SK-N-SH (cell line): ENCODE measurements around the gene RFX3. TPM values are rescaled to one million over a fixed set of nuclear protein-coding genes. Genes with fewer than 3 reads are reported as not detected.

Source experiments
- CTCF ChIA-PET: fragments of 300-600, 350-600 bp; formaldehyde crosslinking; extraction: SDS; loops from one replicate; lab custom pipeline; 2021; lab: Yijun Ruan, JAX
- POLR2A ChIA-PET: fragments of 350-600 bp; sonication (Branson Sonifier 250); formaldehyde crosslinking; extraction: SDS; loops from one replicate; lab custom pipeline; 2020; ENCODE audit warnings: antibody characterized with exemption, inconsistent platforms; lab: Yijun Ruan, JAX
- DNase-seq: peaks from one replicate; pipeline ENCODE4 v3.0.0; 2012
- H2AFZ ChIP-seq: fragments of 200-600 bp; sonication (generic); 2 replicates; pipeline ENCODE4 v1.8.1; 2016; ENCODE audit warnings: antibody characterized with exemption, mild to moderate bottlenecking, low read depth
- H3F3A ChIP-seq: fragments of 200-600 bp; sonication (generic); replicated peaks from 2 replicates; pipeline ENCODE3; 2016; ENCODE audit warnings: antibody characterized with exemption, mild to moderate bottlenecking; ENCODE audit not compliant: insufficient read depth
- H3K27ac ChIP-seq, 2 experiments: fragments of 200-500 bp in 1 of 2; fragments of 200-600 bp in 1 of 2; sonication (Bioruptor generic) in 1 of 2; sonication (generic), shearing (Covaris generic) in 1 of 2; 2 replicates each; pipeline versions ENCODE4 v1.5.1 to v1.6.1; 2014 to 2016; ENCODE audit warnings: low read depth in 2 of 2, inconsistent platforms in 1 of 2, low read length in 1 of 2, mild to moderate bottlenecking in 1 of 2, mixed read lengths in 1 of 2
- H3K27me3 ChIP-seq: fragments of 200-600 bp; sonication (generic), shearing (Covaris generic); 2 replicates; pipeline ENCODE4 v1.6.1; 2016; ENCODE audit warnings: mixed run types; ENCODE audit not compliant: insufficient read depth
- H3K36me3 ChIP-seq, 2 experiments: fragments of 200-500 bp in 1 of 2; fragments of 200-600 bp in 1 of 2; sonication (Bioruptor generic) in 1 of 2; sonication (generic) in 1 of 2; replicated peaks in 1 of 2; 2 replicates each; pipeline versions ENCODE3 to v1.5.1; 2014 to 2016; ENCODE audit warnings: low read length in 1 of 2, mild to moderate bottlenecking in 1 of 2; ENCODE audit not compliant: insufficient read depth in 2 of 2, control insufficient read depth in 1 of 2
- H3K4me1 ChIP-seq, 2 experiments: fragments of 200-500 bp in 1 of 2; fragments of 200-600 bp in 1 of 2; sonication (Bioruptor generic) in 1 of 2; sonication (generic), shearing (Covaris generic) in 1 of 2; 2 replicates each; pipeline versions ENCODE4 v1.5.1 to v1.6.1; 2014 to 2016; ENCODE audit warnings: low read depth in 1 of 2, low read length in 1 of 2, mixed run types in 1 of 2; ENCODE audit not compliant: insufficient read depth in 2 of 2, control insufficient read depth in 1 of 2
- H3K4me2 ChIP-seq: fragments of 200-600 bp; sonication (generic), shearing (Covaris generic); 2 replicates; pipeline ENCODE4 v1.6.1; 2017; ENCODE audit warnings: mixed run types
- H3K4me3 ChIP-seq, 2 experiments: fragments of 200-500 bp in 1 of 2; fragments of 200-600 bp in 1 of 2; sonication (Bioruptor generic) in 1 of 2; sonication (generic), shearing (Covaris generic) in 1 of 2; 2 replicates each; pipeline versions ENCODE4 v1.5.1 to v1.8.1; 2014 to 2016; ENCODE audit warnings: low read depth in 2 of 2, inconsistent platforms in 1 of 2, low read length in 1 of 2, mild to moderate bottlenecking in 1 of 2, mixed read lengths in 1 of 2, moderate library complexity in 1 of 2
- H3K79me2 ChIP-seq: fragments of 200-600 bp; sonication (generic); 2 replicates; pipeline ENCODE4 v1.8.1; 2017; ENCODE audit warnings: mild to moderate bottlenecking; ENCODE audit not compliant: insufficient read depth
- H3K9ac ChIP-seq: fragments of 200-600 bp; sonication (generic); 2 replicates; pipeline ENCODE4 v1.6.1; 2017; ENCODE audit warnings: mixed run types
- H3K9me2 ChIP-seq: fragments of 200-600 bp; sonication (generic); 2 replicates; pipeline ENCODE4 v1.6.1; 2017; ENCODE audit warnings: mixed run types
- H3K9me3 ChIP-seq: fragments of 200-600 bp; sonication (generic); 2 replicates; pipeline ENCODE4 v1.6.1; 2017; ENCODE audit warnings: mixed run types, mild to moderate bottlenecking, moderate library complexity
- H4K20me1 ChIP-seq: fragments of 200-600 bp; sonication (generic); 2 replicates; pipeline ENCODE4 v1.6.1; 2017; ENCODE audit warnings: mild to moderate bottlenecking, mixed run types; ENCODE audit not compliant: insufficient read depth
- GATA2 ChIP-seq: sonication (generic); formaldehyde crosslinking; IDR thresholded peaks from 2 replicates; pipeline ENCODE4 v1.5.0; 2020; ENCODE audit warnings: mild to moderate bottlenecking, missing genetic modification reagents
- RCOR1 ChIP-seq: fragments of 150-350 bp; IDR thresholded peaks from 2 replicates; pipeline ENCODE4 v1.6.1; 2017; ENCODE audit warnings: antibody characterized with exemption, low read length
- TAF1 ChIP-seq: IDR thresholded peaks from 2 replicates; pipeline ENCODE4 v1.6.1; 2012; ENCODE audit warnings: low read depth, mild to moderate bottlenecking, low read length, moderate library complexity, borderline replicate concordance
- TEAD4 ChIP-seq: IDR thresholded peaks from 2 replicates; pipeline ENCODE4 v1.4.0; 2012; ENCODE audit warnings: mild to moderate bottlenecking, borderline replicate concordance; ENCODE audit not compliant: insufficient read depth
- polyA plus RNA-seq, 3 experiments: library from polyadenylated mRNA; depleted of rRNA; stranded (reverse); fragments of >200 nt; gene quantifications; 2 replicates each; pipeline ENCODE4 v1.2.3, GENCODE V29; 2012
- TF ChIP-seq, protein P1 (sequence below): fragments of 150-350 bp; IDR thresholded peaks from 2 replicates; pipeline ENCODE4 v1.6.1; 2017; ENCODE audit warnings: antibody characterized with exemption, low read length, low read depth, borderline replicate concordance

Gene RFX3
- polyA plus RNA-seq, 1 of the 3 experiments (the other 2 are of a cell fraction) = 1.7 TPM

DNA sequence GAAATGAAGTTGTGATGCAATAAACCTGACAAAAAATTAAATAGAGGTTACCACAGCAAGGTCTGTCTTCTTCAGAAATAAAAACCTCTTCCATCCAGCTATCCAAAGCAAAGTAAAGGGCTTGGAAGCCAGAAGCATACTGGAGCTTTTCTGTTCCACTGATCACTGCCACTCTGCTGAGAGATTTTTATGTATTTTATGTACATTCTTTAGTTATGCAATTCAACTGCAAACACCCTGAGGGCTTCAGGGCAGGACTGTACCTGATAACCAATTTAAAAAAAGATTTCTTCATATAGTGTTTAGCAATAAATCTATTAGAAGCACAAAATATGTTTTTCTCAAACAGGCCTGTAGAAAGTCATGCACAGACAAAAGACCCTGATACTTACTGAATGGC lies 355.0 kb downstream of the RFX3 start:
- Histone ChIP-seq H3K4me1 (no peaks in the 10 kb centered on the region), H4K20me1 (no peaks in the 10 kb centered on the region), H3K79me2 (no peaks in the 10 kb centered on the region), H3F3A (no peaks in the 10 kb centered on the region), H3K4me2 (no peak overlapping the region), H2AFZ (no peak overlapping the region), H3K36me3 (no peaks in the 10 kb centered on the region), H3K9me3 (no peaks in the 10 kb centered on the region), H3K9ac (no peak overlapping the region), H3K4me3 (no peak overlapping the region), H3K27ac (no peak overlapping the region), H3K9me2 (no peaks in the 10 kb centered on the region; the same call in 1 of the 2 replicates), H3K27me3 (peaks cover 8% of the 10 kb centered on the region; the same call in 1 of the 2 replicates)
- TF ChIP-seq RCOR1 (no peak), GATA2 (CRISPR knock-in tag) (no peak), TAF1 (no peak), TEAD4 (no peak)
- TF ChIP-seq, protein P1, sequence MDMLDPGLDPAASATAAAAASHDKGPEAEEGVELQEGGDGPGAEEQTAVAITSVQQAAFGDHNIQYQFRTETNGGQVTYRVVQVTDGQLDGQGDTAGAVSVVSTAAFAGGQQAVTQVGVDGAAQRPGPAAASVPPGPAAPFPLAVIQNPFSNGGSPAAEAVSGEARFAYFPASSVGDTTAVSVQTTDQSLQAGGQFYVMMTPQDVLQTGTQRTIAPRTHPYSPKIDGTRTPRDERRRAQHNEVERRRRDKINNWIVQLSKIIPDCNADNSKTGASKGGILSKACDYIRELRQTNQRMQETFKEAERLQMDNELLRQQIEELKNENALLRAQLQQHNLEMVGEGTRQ = no peak
- CTCF ChIA-PET = no interaction called here
- DNase-seq = no peak
- POLR2A ChIA-PET = no interaction called here
